ENCODE measurements around the gene GRIPAP1.

Gene GRIPAP1

GRCh38 chrX:48934581-48935300 lies 67.3 kb downstream of the GRIPAP1 start:
- DNase-seq, result no peak
- Histone ChIP-seq H3K9me3 (no peaks in the 10 kb centered on the region), H3K36me3 (no peaks in the 10 kb centered on the region; the same call in 1 of the 2 replicates), H3K4me1 (no peaks in the 10 kb centered on the region), H3K27me3 (no peaks in the 10 kb centered on the region), H3K4me3 (ENCODE audit: low read depth, low read length) (no peak overlapping the region)
- TF ChIP-seq CTCF (IDR thresholded peaks at IDR 0.05; ENCODE audit: low read depth, low read length), result no peak

- no peaks in the 10 kb centered on the region; the same call in 1 of the 2 replicates for H3K36me3 ChIP-seq
- TF ChIP-seq CTCF (IDR thresholded peaks at IDR 0.05; ENCODE audit: low read depth, low read length), result no peak
- no peaks in the 10 kb centered on the region for H3K4me1 ChIP-seq
Observed at GRCh38 chrX:48933757-48934156, 68.3 kb downstream of the GRIPAP1 start.

GRCh38 chrX:48927736-48928382 lies 74.2 kb downstream of the GRIPAP1 start:
- H3K36me3 ChIP-seq, result no peaks in the 10 kb centered on the region; the same call in 1 of the 2 replicates
- no peak for DNase-seq
- no peaks in the 10 kb centered on the region for H3K4me1 ChIP-seq
- no peak for TF ChIP-seq CTCF (IDR thresholded peaks at IDR 0.05; ENCODE audit: low read depth, low read length)
- H3K27me3 ChIP-seq, result no peaks in the 10 kb centered on the region
- no peak overlapping the region for H3K4me3 ChIP-seq (ENCODE audit: low read depth, low read length)
- H3K9me3 ChIP-seq, result no peaks in the 10 kb centered on the region

More at GRCh38 chrX:48933757-48934156, 68.3 kb downstream of the GRIPAP1 start:
- DNase-seq, result no peak
- Histone ChIP-seq H3K27me3 (no peaks in the 10 kb centered on the region), H3K9me3 (no peaks in the 10 kb centered on the region), H3K4me3 (ENCODE audit: low read depth, low read length) (no peak overlapping the region)

- H3K9me3 ChIP-seq, result no peaks in the 10 kb centered on the region
- H3K36me3 ChIP-seq, result no peaks in the 10 kb centered on the region; the same call in 1 of the 2 replicates
- no peak overlapping the region for H3K4me3 ChIP-seq (ENCODE audit: low read depth, low read length)
- no peaks in the 10 kb centered on the region for H3K27me3 ChIP-seq
- H3K4me1 ChIP-seq, result no peaks in the 10 kb centered on the region
- no peak for DNase-seq
- TF ChIP-seq CTCF (IDR thresholded peaks at IDR 0.05; ENCODE audit: low read depth, low read length), result no peak
Observed at GRCh38 chrX:48927123-48927522, 74.9 kb downstream of the GRIPAP1 start.

GRCh38 chrX:48924270-48924669 lies 77.8 kb downstream of the GRIPAP1 start:
- Histone ChIP-seq H3K36me3 (no peaks in the 10 kb centered on the region; the same call in 1 of the 2 replicates), H3K4me3 (ENCODE audit: low read depth, low read length) (no peak overlapping the region), H3K27me3 (no peaks in the 10 kb centered on the region), H3K4me1 (no peaks in the 10 kb centered on the region), H3K9me3 (no peaks in the 10 kb centered on the region)
- no peak for TF ChIP-seq CTCF (IDR thresholded peaks at IDR 0.05; ENCODE audit: low read depth, low read length)
- DNase-seq, result no peak

GRCh38 chrX:48923771-48924170 lies 78.3 kb downstream of the GRIPAP1 start:
- no peaks in the 10 kb centered on the region for H3K27me3 ChIP-seq
- TF ChIP-seq CTCF (IDR thresholded peaks at IDR 0.05; ENCODE audit: low read depth, low read length), result no peak

More at GRCh38 chrX:48923771-48924170, 78.3 kb downstream of the GRIPAP1 start:
- no peak for DNase-seq
- Histone ChIP-seq H3K9me3 (no peaks in the 10 kb centered on the region), H3K36me3 (no peaks in the 10 kb centered on the region; the same call in 1 of the 2 replicates), H3K4me3 (ENCODE audit: low read depth, low read length) (no peak overlapping the region), H3K4me1 (no peaks in the 10 kb centered on the region)
